Trophoblast cell (in vitro differentiated cells and primary cell): ENCODE measurements around the gene ACTL8.

Source experiments
- DNase-seq, 2 donors: peaks; one replicate each; pipeline ENCODE4 v3.0.0-alpha.2; 2016
- H2AFZ ChIP-seq: 2 replicates; pipeline ENCODE4 v1.6.1; 2013; ENCODE audit warnings: low read length, moderate library complexity, mild to moderate bottlenecking; ENCODE audit not compliant: insufficient read depth, poor library complexity
- H2AK5ac ChIP-seq: 2 replicates; pipeline ENCODE4 v1.6.1; 2013; ENCODE audit warnings: mild to moderate bottlenecking, low read length
- H2BK120ac ChIP-seq: 2 replicates; pipeline ENCODE4 v1.6.1; 2013; ENCODE audit warnings: low read length, mild to moderate bottlenecking, moderate library complexity; ENCODE audit not compliant: insufficient read depth, poor library complexity
- H2BK12ac ChIP-seq: 2 replicates; pipeline ENCODE4 v1.6.1; 2013; ENCODE audit warnings: mild to moderate bottlenecking, low read length, moderate library complexity
- H2BK5ac ChIP-seq: 2 replicates; pipeline ENCODE4 v1.6.1; 2013; ENCODE audit warnings: low read length, low read depth, moderate library complexity, mild to moderate bottlenecking; ENCODE audit not compliant: poor library complexity
- H3K14ac ChIP-seq: 2 replicates; pipeline ENCODE4 v1.6.1; 2013; ENCODE audit warnings: mild to moderate bottlenecking, low read length
- H3K18ac ChIP-seq: 2 replicates; pipeline ENCODE4 v1.6.1; 2013; ENCODE audit warnings: mild to moderate bottlenecking, low read length
- H3K23ac ChIP-seq: 2 replicates; pipeline ENCODE4 v1.6.1; 2013; ENCODE audit warnings: low read length
- H3K27ac ChIP-seq: 2 replicates; pipeline ENCODE4 v1.5.1; 2013; ENCODE audit warnings: low read depth, mild to moderate bottlenecking, inconsistent platforms, low read length, moderate library complexity
- H3K27me3 ChIP-seq: 2 replicates; pipeline ENCODE4 v1.6.1; 2013; ENCODE audit warnings: inconsistent platforms, mild to moderate bottlenecking, low read length, moderate library complexity; ENCODE audit not compliant: insufficient read depth
- H3K36me3 ChIP-seq, 2 experiments: 1 replicate in 1 of 2; 2 replicates in 1 of 2; pipeline ENCODE4 v1.6.1; 2013; ENCODE audit warnings: low read length in 2 of 2, mild to moderate bottlenecking in 2 of 2, moderate library complexity in 1 of 2; ENCODE audit not compliant: insufficient read depth in 2 of 2, control insufficient read depth in 1 of 2
- H3K4ac ChIP-seq: 2 replicates; pipeline ENCODE4 v1.6.1; 2013; ENCODE audit warnings: low read depth, mild to moderate bottlenecking, low read length, moderate library complexity
- H3K4me1 ChIP-seq, 2 experiments: 1 replicate in 1 of 2; 2 replicates in 1 of 2; pipeline ENCODE4 v1.6.1; 2013; ENCODE audit warnings: low read length in 2 of 2, mild to moderate bottlenecking in 2 of 2, moderate library complexity in 1 of 2; ENCODE audit not compliant: insufficient read depth in 2 of 2, control insufficient read depth in 1 of 2
- H3K4me2 ChIP-seq: 2 replicates; pipeline ENCODE4 v1.6.1; 2013; ENCODE audit warnings: inconsistent platforms, mild to moderate bottlenecking, low read length, moderate library complexity
- H3K4me3 ChIP-seq: 2 replicates; pipeline ENCODE4 v1.5.1; 2013; ENCODE audit warnings: mild to moderate bottlenecking, low read depth, low read length, inconsistent platforms
- H3K79me1 ChIP-seq: one replicate; pipeline ENCODE4 v1.6.1; 2013; ENCODE audit warnings: low read length
- H3K79me2 ChIP-seq: 2 replicates; pipeline ENCODE4 v1.6.1; 2013; ENCODE audit warnings: low read length, mild to moderate bottlenecking; ENCODE audit not compliant: control insufficient read depth, insufficient read depth, poor library complexity
- H3K9ac ChIP-seq: 2 replicates; pipeline ENCODE4 v1.6.1; 2013; ENCODE audit warnings: mild to moderate bottlenecking, low read length
- H3K9me3 ChIP-seq: 2 replicates; pipeline ENCODE4 v1.6.1; 2013; ENCODE audit warnings: low read depth, mild to moderate bottlenecking, control low read depth, inconsistent platforms, low read length; ENCODE audit not compliant: insufficient read depth
- H4K12ac ChIP-seq: 2 replicates; pipeline ENCODE4 v1.6.1; 2013; ENCODE audit warnings: low read depth, mild to moderate bottlenecking, low read length, moderate library complexity
- H4K8ac ChIP-seq: 2 replicates; pipeline ENCODE4 v1.6.1; 2013; ENCODE audit warnings: low read depth, mild to moderate bottlenecking, low read length, moderate library complexity
- H4K91ac ChIP-seq: one replicate; pipeline ENCODE4 v1.6.1; 2013; ENCODE audit warnings: low read depth, mild to moderate bottlenecking, low read length, moderate library complexity
- WGBS: extraction: QIAGEN DNeasy Blood & Tissue Kit; methylation state at CpG from one replicate; pipeline ENCODE4 v1.1.7; 2013; ENCODE audit warnings: missing lambda C conversion rate; ENCODE audit not compliant: insufficient read length, insufficient coverage; ENCODE audit errors: extremely low coverage; 5-methylcytosine and 5-hydroxymethylcytosine counted together

Gene ACTL8

GRCh38 chr1:17798011-17798410 is 42.9 kb downstream of the ACTL8 start:
- H3K4me2 ChIP-seq, result no peak overlapping the region
- H3K23ac ChIP-seq, result no peak overlapping the region
- H2BK5ac ChIP-seq, result no peak overlapping the region
- no peak overlapping the region for H4K8ac ChIP-seq
- H3K79me2 ChIP-seq, result no peaks in the 10 kb centered on the region
- H3K14ac ChIP-seq, result no peak overlapping the region
- H3K4me3 ChIP-seq, result no peak overlapping the region
- H2AK5ac ChIP-seq, result no peak overlapping the region
- no peak overlapping the region for H4K91ac ChIP-seq
- H3K9me3 ChIP-seq, result no peaks in the 10 kb centered on the region
- H3K9ac ChIP-seq, result no peak overlapping the region
- no peak overlapping the region for H2BK12ac ChIP-seq
- H3K4ac ChIP-seq, result no peak overlapping the region
- no peaks in the 10 kb centered on the region for H3K36me3 ChIP-seq
- no peak overlapping the region for H2BK120ac ChIP-seq
- no peak overlapping the region for H4K12ac ChIP-seq
- no peak overlapping the region for H2AFZ ChIP-seq
- no CpG with 5 or more reads among the region's 7 CpGs for WGBS
- H3K79me1 ChIP-seq, result no peaks in the 10 kb centered on the region
- H3K18ac ChIP-seq, result no peak overlapping the region
- H3K4me1 ChIP-seq, result no peaks in the 10 kb centered on the region
- no peaks in the 10 kb centered on the region for H3K27me3 ChIP-seq
- peak; percentile 87 to 90 for DNase-seq
- no peak overlapping the region for H3K27ac ChIP-seq

- Histone ChIP-seq H3K36me3 (no peaks in the 10 kb centered on the region), H2AK5ac (no peak overlapping the region), H4K8ac (no peak overlapping the region), H3K27me3 (no peaks in the 10 kb centered on the region), H2BK120ac (no peak overlapping the region), H3K9ac (no peak overlapping the region), H3K4me2 (no peak overlapping the region), H2BK5ac (no peak overlapping the region), H4K91ac (no peak overlapping the region), H3K9me3 (no peaks in the 10 kb centered on the region), H2BK12ac (no peak overlapping the region), H3K23ac (no peak overlapping the region), H3K79me1 (no peaks in the 10 kb centered on the region), H4K12ac (no peak overlapping the region), H3K27ac (no peak overlapping the region), H3K79me2 (no peaks in the 10 kb centered on the region), H3K18ac (no peak overlapping the region), H3K14ac (no peak overlapping the region), H2AFZ (no peak overlapping the region), H3K4me1 (no peaks in the 10 kb centered on the region), H3K4ac (no peak overlapping the region), H3K4me3 (no peak overlapping the region)
- DNase-seq, result no peak
- WGBS, result no CpG with 5 or more reads among the region's 16 CpGs
These were observed 43.8 kb downstream of the ACTL8 start for GRCh38 chr1:17798799-17799382.

GRCh38 chr1:17799642-17800041 is 44.5 kb downstream of the ACTL8 start:
- no peak overlapping the region for H2BK5ac ChIP-seq
- H3K27me3 ChIP-seq, result no peaks in the 10 kb centered on the region
- H3K79me1 ChIP-seq, result no peaks in the 10 kb centered on the region
- no peak overlapping the region for H3K4ac ChIP-seq
- H2AFZ ChIP-seq, result no peak overlapping the region
- H3K9ac ChIP-seq, result no peak overlapping the region
- H3K4me2 ChIP-seq, result no peak overlapping the region
- no peak for DNase-seq
- no peak overlapping the region for H4K8ac ChIP-seq
- no peak overlapping the region for H3K23ac ChIP-seq
- H4K91ac ChIP-seq, result no peak overlapping the region
- no peak overlapping the region for H2AK5ac ChIP-seq
- no peak overlapping the region for H3K14ac ChIP-seq
- H2BK12ac ChIP-seq, result no peak overlapping the region
- no peaks in the 10 kb centered on the region for H3K9me3 ChIP-seq
- WGBS, result no CpG with 5 or more reads among the region's 8 CpGs
- no peak overlapping the region for H3K4me3 ChIP-seq
- H3K18ac ChIP-seq, result no peak overlapping the region
- no peak overlapping the region for H2BK120ac ChIP-seq
- no peak overlapping the region for H4K12ac ChIP-seq
- H3K27ac ChIP-seq, result no peak overlapping the region
- H3K4me1 ChIP-seq, result no peaks in the 10 kb centered on the region
- no peaks in the 10 kb centered on the region for H3K79me2 ChIP-seq
- no peaks in the 10 kb centered on the region for H3K36me3 ChIP-seq

GRCh38 chr1:17802164-17802563 is 47.0 kb downstream of the ACTL8 start:
- H3K4me3 ChIP-seq, result no peak overlapping the region
- no peak overlapping the region for H4K91ac ChIP-seq
- H4K8ac ChIP-seq, result no peak overlapping the region
- H3K36me3 ChIP-seq, result no peaks in the 10 kb centered on the region
- no peak overlapping the region for H2BK12ac ChIP-seq
- no peak overlapping the region for H3K23ac ChIP-seq
- H3K27ac ChIP-seq, result no peak overlapping the region
- H3K27me3 ChIP-seq, result no peaks in the 10 kb centered on the region
- no peak overlapping the region for H3K4me2 ChIP-seq
- H3K79me2 ChIP-seq, result no peaks in the 10 kb centered on the region
- no peaks in the 10 kb centered on the region for H3K79me1 ChIP-seq
- H4K12ac ChIP-seq, result no peak overlapping the region
- WGBS, result no CpG with 5 or more reads among the region's 11 CpGs
- no peak overlapping the region for H3K9ac ChIP-seq
- H2BK120ac ChIP-seq, result no peak overlapping the region
- H2AFZ ChIP-seq, result no peak overlapping the region
- H3K9me3 ChIP-seq, result no peaks in the 10 kb centered on the region
- no peaks in the 10 kb centered on the region for H3K4me1 ChIP-seq
- no peak overlapping the region for H3K4ac ChIP-seq
- peak in 1 of 2 donors; percentile 40 for DNase-seq
- H2BK5ac ChIP-seq, result no peak overlapping the region
- no peak overlapping the region for H2AK5ac ChIP-seq
- no peak overlapping the region for H3K18ac ChIP-seq
- no peak overlapping the region for H3K14ac ChIP-seq
